Astrocyte (in vitro differentiated cells and primary cell): ENCODE measurements around the gene ADD3. TPM values are rescaled to one million over a fixed set of nuclear protein-coding genes. Genes with fewer than 3 reads are reported as not detected.
A peak's percentile ranks its signal among the peaks of the same experiment; 100 is the strongest.

Experiments used
- DNase-seq: peaks from one replicate; pipeline ENCODE4 v3.0.0-alpha.2; 2010; ENCODE audit warnings: low read depth
- FAIRE-seq: peaks from 2 replicates; lab custom pipeline; 2011; peaks lifted over from hg19 to GRCh38; lab: Jason Lieb, UNC
- H2AFZ ChIP-seq: 2 replicates; pipeline ENCODE4 v1.6.0; 2012; ENCODE audit warnings: low read depth, low read length, inconsistent platforms
- H3K27ac ChIP-seq: 2 replicates; pipeline ENCODE4 v1.5.1; 2011; ENCODE audit warnings: low read depth, low read length, inconsistent platforms
- H3K27me3 ChIP-seq: 2 replicates; pipeline ENCODE4 v1.6.0; 2011; ENCODE audit warnings: low read length, inconsistent platforms; ENCODE audit not compliant: insufficient read depth
- H3K36me3 ChIP-seq: 2 replicates; pipeline ENCODE4 v1.5.1; 2011; ENCODE audit warnings: low read length, inconsistent platforms; ENCODE audit not compliant: insufficient read depth
- H3K4me1 ChIP-seq: 2 replicates; pipeline ENCODE4 v1.5.1; 2011; ENCODE audit warnings: low read length, inconsistent platforms; ENCODE audit not compliant: insufficient read depth
- H3K4me2 ChIP-seq: 2 replicates; pipeline ENCODE4 v1.6.0; 2012; ENCODE audit warnings: low read length, inconsistent platforms
- H3K4me3 ChIP-seq: 2 replicates; pipeline ENCODE4 v1.5.1; 2011; ENCODE audit warnings: low read depth, mild to moderate bottlenecking, low read length, inconsistent platforms; ENCODE audit not compliant: insufficient read depth
- H3K79me2 ChIP-seq: 2 replicates; pipeline ENCODE4 v1.6.0; 2012; ENCODE audit warnings: mild to moderate bottlenecking, low read length, inconsistent platforms; ENCODE audit not compliant: insufficient read depth
- H3K9ac ChIP-seq: 2 replicates; pipeline ENCODE4 v1.6.0; 2012; ENCODE audit warnings: mild to moderate bottlenecking, low read length, inconsistent platforms
- H3K9me3 ChIP-seq: 2 replicates; pipeline ENCODE4 v1.5.1; 2012; ENCODE audit warnings: low read depth, mild to moderate bottlenecking, low read length, inconsistent platforms; ENCODE audit not compliant: insufficient read depth
- H4K20me1 ChIP-seq: 2 replicates; pipeline ENCODE4 v1.6.0; 2012; ENCODE audit warnings: low read length, inconsistent platforms; ENCODE audit not compliant: insufficient read depth
- H3K27ac Mint-ChIP-seq: one replicate; pipeline ENCODE4 v1.8.0; 2021; ENCODE audit warnings: mild to moderate bottlenecking, mixed read lengths; ENCODE audit not compliant: unreplicated experiment
- H3K27me3 Mint-ChIP-seq: one replicate; pipeline ENCODE4 v1.8.0; 2021; ENCODE audit warnings: low read depth, mixed read lengths; ENCODE audit not compliant: unreplicated experiment
- H3K36me3 Mint-ChIP-seq: one replicate; pipeline ENCODE4 v1.8.0; 2021; ENCODE audit warnings: low read depth, mixed read lengths; ENCODE audit not compliant: unreplicated experiment
- H3K4me1 Mint-ChIP-seq: one replicate; pipeline ENCODE4 v1.8.0; 2021; ENCODE audit warnings: low read depth, mixed read lengths; ENCODE audit not compliant: unreplicated experiment
- H3K4me3 Mint-ChIP-seq: one replicate; pipeline ENCODE4 v1.8.0; 2021; ENCODE audit warnings: mild to moderate bottlenecking, moderate library complexity, mixed read lengths; ENCODE audit not compliant: unreplicated experiment
- H3K9me3 Mint-ChIP-seq: one replicate; pipeline ENCODE4 v1.8.0; 2021; ENCODE audit warnings: mild to moderate bottlenecking, mixed read lengths; ENCODE audit not compliant: unreplicated experiment
- EZH2 ChIP-seq: IDR thresholded peaks from 2 replicates; pipeline ENCODE4 v1.6.1; 2012; ENCODE audit warnings: mild to moderate bottlenecking, low read length, inconsistent platforms; ENCODE audit not compliant: insufficient read depth
- total RNA-seq: library from RNA; stranded (reverse); gene quantifications from 2 replicates; pipeline ENCODE4 v1.2.1, GENCODE V29; 2021
- TF ChIP-seq, protein P1 (sequence below): IDR thresholded peaks from 2 replicates; pipeline ENCODE4 v1.5.1; 2011; ENCODE audit warnings: low read depth, mild to moderate bottlenecking, inconsistent platforms, low read length, moderate library complexity; ENCODE audit not compliant: insufficient read depth

The ADD3 gene
- total RNA-seq, 1 donor from 2014 or later: 127 TPM

DNA sequence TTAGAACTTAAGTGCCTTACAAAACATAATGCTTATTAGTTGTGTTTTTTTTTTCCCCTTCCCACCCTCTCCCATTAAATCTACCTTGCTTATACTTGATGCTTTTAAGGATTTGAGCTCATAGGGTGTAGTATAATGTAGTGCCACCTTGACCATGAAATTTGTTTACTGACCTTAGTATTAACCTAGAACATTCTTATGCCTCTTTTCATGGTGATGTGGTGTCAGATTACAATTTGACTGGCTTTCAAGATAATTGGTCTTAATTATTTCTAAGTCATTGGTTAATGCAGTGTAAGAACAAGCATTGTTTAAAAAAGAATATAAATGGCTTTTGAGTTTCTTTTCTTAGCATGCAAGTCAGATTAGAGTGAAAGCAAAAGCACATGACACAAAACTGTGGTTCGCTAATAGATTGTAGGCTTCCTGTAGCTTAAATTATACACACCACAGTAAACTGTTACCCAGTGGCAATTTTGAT lies 61.8 kb downstream of the ADD3 start:
- Histone ChIP-seq H3K27me3 (no peaks in the 10 kb centered on the region), H3K9ac (no peak overlapping the region), H2AFZ (no peak overlapping the region), H4K20me1 (peaks cover 5% of the 10 kb centered on the region), H3K4me2 (peak overlapping the region; percentile 21), H3K4me1 (peaks cover 5% of the 10 kb centered on the region), H3K36me3 (no peaks in the 10 kb centered on the region), H3K79me2 (peaks cover 42% of the 10 kb centered on the region), H3K9me3 (no peaks in the 10 kb centered on the region), H3K27ac (no peak overlapping the region), H3K4me3 (no peak overlapping the region)
- H3K27ac Mint-ChIP-seq: no peak overlapping the region
- peak overlapping the region; percentile 50 for H3K4me3 Mint-ChIP-seq
- peaks cover 38% of the 10 kb centered on the region for H3K4me1 Mint-ChIP-seq
- H3K36me3 Mint-ChIP-seq: peaks cover 2% of the 10 kb centered on the region
- H3K9me3 Mint-ChIP-seq: no peaks in the 10 kb centered on the region
- no peaks in the 10 kb centered on the region for H3K27me3 Mint-ChIP-seq
- TF ChIP-seq, protein P1, sequence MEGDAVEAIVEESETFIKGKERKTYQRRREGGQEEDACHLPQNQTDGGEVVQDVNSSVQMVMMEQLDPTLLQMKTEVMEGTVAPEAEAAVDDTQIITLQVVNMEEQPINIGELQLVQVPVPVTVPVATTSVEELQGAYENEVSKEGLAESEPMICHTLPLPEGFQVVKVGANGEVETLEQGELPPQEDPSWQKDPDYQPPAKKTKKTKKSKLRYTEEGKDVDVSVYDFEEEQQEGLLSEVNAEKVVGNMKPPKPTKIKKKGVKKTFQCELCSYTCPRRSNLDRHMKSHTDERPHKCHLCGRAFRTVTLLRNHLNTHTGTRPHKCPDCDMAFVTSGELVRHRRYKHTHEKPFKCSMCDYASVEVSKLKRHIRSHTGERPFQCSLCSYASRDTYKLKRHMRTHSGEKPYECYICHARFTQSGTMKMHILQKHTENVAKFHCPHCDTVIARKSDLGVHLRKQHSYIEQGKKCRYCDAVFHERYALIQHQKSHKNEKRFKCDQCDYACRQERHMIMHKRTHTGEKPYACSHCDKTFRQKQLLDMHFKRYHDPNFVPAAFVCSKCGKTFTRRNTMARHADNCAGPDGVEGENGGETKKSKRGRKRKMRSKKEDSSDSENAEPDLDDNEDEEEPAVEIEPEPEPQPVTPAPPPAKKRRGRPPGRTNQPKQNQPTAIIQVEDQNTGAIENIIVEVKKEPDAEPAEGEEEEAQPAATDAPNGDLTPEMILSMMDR: no peak
- TF ChIP-seq EZH2: no peak
- peak; percentile 13 for FAIRE-seq
- peak; percentile 59 for DNase-seq

DNA sequence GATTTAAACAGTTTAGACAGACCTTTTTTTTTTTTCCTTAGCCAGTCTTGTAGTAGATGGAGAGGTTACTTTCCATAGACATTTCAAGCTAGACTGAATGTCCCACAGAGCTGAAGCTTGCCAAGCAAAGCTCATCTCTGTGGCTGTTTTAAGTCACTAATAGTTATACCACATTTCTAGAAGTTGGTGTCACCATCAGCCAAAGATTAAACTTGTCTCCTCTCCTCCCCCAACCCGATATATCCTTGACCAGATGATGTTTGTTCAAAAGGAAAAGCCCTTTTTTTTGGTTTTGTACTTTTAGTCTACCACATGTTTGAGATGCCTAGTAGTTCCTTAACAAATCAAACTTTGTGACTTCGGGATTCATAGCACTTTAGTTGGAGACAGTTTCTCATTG lies 66.1 kb downstream of the ADD3 start:
- H3K4me3 ChIP-seq: no peak overlapping the region
- no peaks in the 10 kb centered on the region for H3K9me3 ChIP-seq
- no peak for TF ChIP-seq EZH2
- TF ChIP-seq, protein P1: no peak
- H4K20me1 ChIP-seq: no peaks in the 10 kb centered on the region
- Mint-ChIP-seq H3K27ac (peak overlapping the region; percentile 83), H3K27me3 (no peaks in the 10 kb centered on the region), H3K4me3 (no peak overlapping the region), H3K9me3 (no peaks in the 10 kb centered on the region), H3K36me3 (peaks cover 2% of the 10 kb centered on the region), H3K4me1 (peaks cover 67% of the 10 kb centered on the region)
- DNase-seq (no peak), FAIRE-seq (peak; percentile 77)
- no peak overlapping the region for H3K4me2 ChIP-seq
- H2AFZ ChIP-seq: no peak overlapping the region
- peaks cover 32% of the 10 kb centered on the region for H3K4me1 ChIP-seq
- H3K27me3 ChIP-seq: no peaks in the 10 kb centered on the region
- no peaks in the 10 kb centered on the region for H3K36me3 ChIP-seq
- H3K27ac ChIP-seq: no peak overlapping the region
- H3K79me2 ChIP-seq: peaks cover 49% of the 10 kb centered on the region
- no peak overlapping the region for H3K9ac ChIP-seq

DNA sequence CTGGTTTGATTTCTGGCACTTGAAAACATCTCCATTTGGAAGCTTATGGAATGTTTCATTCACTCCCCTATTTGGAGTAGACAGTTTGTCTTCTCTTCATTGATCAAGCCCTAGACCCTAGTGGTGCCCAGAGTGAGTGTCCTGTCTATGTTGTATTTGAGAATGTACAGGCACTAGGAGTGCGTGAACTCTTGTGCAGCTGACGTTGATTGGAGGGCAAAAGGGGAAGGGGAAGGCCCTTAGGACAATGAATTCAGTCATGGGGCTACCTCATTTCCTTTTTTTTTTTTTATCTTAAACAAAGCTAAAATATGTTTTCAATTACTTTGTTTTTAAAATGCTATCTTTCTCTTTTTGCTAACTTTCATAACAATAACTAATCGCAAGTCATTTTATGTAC lies 66.5 kb downstream of the ADD3 start:
- peaks cover 49% of the 10 kb centered on the region for H3K79me2 ChIP-seq
- no peaks in the 10 kb centered on the region for H3K27me3 ChIP-seq
- Mint-ChIP-seq H3K27me3 (no peaks in the 10 kb centered on the region), H3K9me3 (no peaks in the 10 kb centered on the region), H3K27ac (peak overlapping the region; percentile 83), H3K36me3 (peaks cover 2% of the 10 kb centered on the region), H3K4me3 (no peak overlapping the region), H3K4me1 (peaks cover 67% of the 10 kb centered on the region)
- no peaks in the 10 kb centered on the region for H3K36me3 ChIP-seq
- no peak for DNase-seq
- TF ChIP-seq, protein P1: no peak
- H3K27ac ChIP-seq: no peak overlapping the region
- H3K4me1 ChIP-seq: peaks cover 32% of the 10 kb centered on the region
- no peak overlapping the region for H3K4me2 ChIP-seq
- no peak overlapping the region for H3K4me3 ChIP-seq
- H3K9me3 ChIP-seq: no peaks in the 10 kb centered on the region
- H3K9ac ChIP-seq: no peak overlapping the region
- no peak overlapping the region for H2AFZ ChIP-seq
- no peak for FAIRE-seq
- H4K20me1 ChIP-seq: no peaks in the 10 kb centered on the region
